GM18498 (cell line): ENCODE results near the gene GJC2.

Experiments
- ATAC-seq: cut with Tn5 transposase; IDR thresholded peaks from one replicate; pipeline ENCODE4 v1.9.1; 2021; ENCODE audit warnings: mild to moderate bottlenecking, moderate library complexity; ENCODE audit not compliant: unreplicated experiment

The GJC2 gene

GRCh38 chr1:228156515-228156881, 6.8 kb downstream of the GJC2 start:
- no peak for ATAC-seq

GRCh38 chr1:228156941-228157728, 7.4 kb downstream of the GJC2 start:
- no peak for ATAC-seq

- ATAC-seq: no peak
Observed at GRCh38 chr1:228157729-228158126, 8.0 kb downstream of the GJC2 start.

DNA sequence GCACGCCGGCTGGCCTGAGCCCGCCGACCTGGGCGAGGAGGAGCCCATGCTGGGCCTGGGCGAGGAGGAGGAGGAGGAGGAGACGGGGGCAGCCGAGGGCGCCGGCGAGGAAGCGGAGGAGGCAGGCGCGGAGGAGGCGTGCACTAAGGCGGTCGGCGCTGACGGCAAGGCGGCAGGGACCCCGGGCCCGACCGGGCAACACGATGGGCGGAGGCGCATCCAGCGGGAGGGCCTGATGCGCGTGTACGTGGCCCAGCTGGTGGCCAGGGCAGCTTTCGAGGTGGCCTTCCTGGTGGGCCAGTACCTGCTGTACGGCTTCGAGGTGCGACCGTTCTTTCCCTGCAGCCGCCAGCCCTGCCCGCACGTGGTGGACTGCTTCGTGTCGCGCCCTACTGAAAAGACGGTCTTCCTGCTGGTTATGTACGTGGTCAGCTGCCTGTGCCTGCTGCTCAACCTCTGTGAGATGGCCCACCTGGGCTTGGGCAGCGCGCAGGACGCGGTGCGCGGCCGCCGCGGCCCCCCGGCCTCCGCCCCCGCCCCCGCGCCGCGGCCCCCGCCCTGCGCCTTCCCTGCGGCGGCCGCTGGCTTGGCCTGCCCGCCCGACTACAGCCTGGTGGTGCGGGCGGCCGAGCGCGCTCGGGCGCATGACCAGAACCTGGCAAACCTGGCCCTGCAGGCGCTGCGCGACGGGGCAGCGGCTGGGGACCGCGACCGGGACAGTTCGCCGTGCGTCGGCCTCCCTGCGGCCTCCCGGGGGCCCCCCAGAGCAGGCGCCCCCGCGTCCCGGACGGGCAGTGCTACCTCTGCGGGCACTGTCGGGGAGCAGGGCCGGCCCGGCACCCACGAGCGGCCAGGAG, 8.6 kb downstream of the GJC2 start:
- no peak for ATAC-seq

GRCh38 chr1:228159008-228159665, 9.4 kb downstream of the GJC2 start:
- no peak for ATAC-seq

DNA sequence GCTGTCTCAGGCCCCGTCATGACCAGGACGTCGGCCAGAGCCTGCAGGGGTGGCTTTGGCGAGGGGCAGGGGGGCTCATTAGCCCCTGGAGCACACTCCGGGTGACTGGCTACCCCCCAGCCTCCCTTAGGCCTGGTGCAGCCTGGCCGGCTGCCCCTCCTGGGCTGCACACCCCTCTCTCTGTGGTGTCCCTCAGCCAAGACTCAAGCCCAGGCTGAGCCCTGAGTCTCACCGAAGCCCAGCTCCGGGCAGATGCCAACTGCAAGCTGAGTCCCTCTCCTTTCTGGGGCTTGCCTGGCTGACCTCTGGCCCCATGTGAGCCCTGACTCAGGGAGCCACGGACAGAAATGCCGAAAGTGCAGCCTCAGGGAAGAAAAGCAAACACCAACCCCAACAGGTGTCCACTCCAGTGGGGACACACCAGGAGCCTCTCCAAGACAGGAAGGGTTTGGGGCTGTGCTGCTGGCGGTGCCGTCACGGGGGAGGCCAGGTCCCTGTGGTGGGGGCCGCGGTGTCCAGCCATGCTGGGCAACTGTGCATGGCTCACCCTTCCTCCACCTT, 10.6 kb downstream of the GJC2 start:
- ATAC-seq: no peak

DNA sequence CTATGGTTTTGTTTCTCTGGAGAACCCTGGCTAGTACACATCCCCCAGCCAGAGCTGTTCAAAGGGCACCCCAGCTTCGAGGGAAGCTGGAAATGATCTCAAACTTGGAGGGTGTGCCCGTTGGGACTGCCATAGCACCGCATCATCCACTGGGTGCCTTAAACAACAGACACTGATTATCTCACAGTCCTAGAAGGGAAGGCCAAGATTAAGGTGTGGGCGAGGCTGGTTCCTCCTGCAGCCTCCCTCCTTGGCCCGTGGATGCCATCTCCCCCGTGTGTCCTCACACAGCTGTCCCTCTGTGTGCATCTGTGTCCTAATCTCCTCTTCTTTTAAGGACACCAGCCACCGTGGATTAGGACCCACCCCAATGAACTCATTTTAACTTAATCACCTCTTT, 11.6 kb downstream of the GJC2 start:
- ATAC-seq: no peak

DNA sequence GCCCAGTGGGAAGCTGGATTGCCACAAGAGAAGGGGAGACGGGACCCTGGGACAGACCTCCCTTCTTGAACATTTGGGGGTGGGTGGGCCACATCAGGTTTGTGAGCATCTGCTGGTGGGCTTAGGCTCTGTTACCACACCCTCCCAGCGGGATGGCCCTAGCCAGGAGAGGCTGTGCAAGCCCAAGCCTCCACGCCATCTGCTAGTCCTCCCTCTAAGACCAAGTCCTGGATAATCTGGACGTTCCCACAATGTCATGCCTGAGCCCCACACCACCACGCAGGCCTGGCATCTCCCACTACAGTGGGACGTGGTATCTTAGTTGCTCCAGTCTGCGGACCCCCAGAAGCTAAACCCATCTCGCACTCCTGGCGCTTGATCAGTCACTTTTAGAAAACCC, 12.1 kb downstream of the GJC2 start:
- no peak for ATAC-seq

DNA sequence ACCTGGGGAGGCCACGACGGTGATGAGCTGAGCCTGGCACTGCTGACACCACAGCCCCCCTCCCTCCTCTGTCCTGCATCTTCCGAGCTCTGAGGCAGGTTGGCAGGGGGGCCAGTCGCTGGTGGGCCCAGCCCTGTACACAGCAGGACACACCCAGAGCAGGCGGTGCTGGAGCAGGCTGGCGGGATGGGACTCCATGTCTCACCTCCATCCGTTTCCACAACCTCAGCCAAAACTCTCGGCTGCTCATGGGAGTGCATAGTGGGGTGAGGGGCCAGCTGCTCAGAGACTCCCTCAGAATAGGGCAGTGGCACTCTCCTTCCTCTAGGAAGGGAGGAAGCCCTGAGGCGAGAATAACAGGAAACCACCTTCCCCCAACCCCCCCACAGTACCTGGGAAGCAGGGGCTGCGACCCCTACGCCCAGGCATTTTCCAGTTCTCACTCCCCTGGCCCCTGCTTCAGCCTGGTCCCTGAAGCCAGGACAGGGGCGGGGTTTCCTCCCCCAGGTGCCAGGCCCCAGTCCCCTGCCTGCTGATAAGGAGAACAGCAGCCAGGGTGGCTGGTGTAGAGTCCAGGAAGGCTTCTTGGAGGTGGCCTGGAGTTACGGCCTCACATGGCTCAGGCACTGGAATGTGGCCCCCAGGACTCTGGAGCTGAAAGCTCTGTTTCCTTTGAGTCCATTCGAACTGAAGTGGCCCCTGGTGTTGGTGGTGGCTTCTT, 12.7 kb downstream of the GJC2 start:
- no peak for ATAC-seq

GRCh38 chr1:228163007-228163753, 13.4 kb downstream of the GJC2 start:
- no peak for ATAC-seq

DNA sequence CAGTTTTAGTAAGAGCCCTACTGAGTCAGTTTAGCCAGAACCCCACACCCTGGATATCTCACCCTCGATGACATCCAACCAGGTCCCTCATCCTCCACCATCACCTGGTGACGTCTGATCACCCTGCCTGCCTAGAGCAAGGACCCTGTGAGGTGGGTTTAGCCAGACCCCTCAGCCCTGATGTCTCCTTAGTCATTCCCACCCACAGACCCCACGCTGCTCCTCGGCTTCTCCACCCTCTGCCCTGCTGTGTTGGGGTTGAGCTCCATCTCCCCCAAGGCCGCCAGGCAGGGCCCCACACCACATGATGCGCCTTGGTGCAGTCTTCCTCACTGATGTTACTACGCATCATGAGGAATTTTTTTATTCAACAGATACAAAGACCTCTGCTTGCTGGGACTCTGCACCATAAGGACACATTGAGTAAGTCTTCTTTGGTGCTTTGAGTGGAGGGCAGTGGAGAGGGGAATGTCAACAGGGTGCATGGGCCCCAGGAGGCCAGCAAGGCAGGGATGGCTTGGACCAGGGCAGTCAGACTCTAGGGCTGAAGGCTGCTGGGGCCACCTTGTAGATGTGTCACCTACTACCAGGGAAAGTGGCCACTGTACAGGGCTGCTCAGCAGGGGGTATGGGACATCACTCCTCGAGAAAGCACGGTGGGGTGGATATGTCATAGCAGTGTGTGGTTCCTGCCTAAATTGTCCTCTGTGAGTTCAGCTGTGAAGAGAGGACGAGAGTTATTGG, 14.2 kb downstream of the GJC2 start:
- ATAC-seq: no peak

- ATAC-seq: no peak
Observed at GRCh38 chr1:228164561-228165371, 15.0 kb downstream of the GJC2 start.

DNA sequence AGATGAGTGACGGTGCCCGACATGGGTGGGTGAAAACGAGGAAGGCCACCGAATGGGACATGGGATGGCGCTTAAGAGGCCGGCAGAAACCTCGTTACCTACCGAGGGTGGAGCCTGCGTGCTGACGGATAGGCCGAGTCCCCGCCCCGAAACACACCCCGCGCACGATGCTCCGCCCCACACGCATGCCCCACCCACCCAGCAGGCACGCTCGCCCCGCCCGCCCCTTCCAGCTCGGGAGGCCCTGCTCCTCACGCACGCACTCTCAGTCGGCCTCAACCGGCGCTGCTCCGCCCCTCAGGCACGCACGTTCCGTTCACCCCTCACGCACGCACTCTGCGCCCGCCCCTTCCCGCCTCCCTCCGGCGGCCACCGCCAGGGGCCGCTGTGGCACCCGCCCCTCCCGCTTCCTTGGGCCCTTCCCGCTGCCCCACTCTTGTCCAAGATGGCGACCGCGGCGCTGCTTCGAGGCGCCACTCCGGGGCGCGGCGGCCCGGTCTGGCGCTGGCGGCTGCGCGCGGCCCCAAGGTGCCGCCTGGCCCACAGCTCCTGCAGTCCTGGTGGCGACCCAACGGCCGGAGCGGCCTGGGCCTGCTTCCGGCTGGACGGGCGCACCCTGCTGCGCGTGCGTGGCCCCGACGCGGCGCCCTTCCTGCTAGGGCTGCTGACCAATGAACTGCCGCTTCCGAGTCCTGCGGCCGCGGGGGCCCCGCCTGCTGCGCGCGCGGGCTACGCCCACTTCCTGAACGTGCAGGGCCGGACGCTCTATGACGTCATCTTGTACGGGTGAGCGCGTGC, 15.8 kb downstream of the GJC2 start, which contains the start of gene IBA57:
TSS of gene IBA57 (plus strand) at position 433 of the 798 bp plus-strand sequence. CDS start at position 446, 13 bp downstream.
- peak; percentile 84 for ATAC-seq

DNA sequence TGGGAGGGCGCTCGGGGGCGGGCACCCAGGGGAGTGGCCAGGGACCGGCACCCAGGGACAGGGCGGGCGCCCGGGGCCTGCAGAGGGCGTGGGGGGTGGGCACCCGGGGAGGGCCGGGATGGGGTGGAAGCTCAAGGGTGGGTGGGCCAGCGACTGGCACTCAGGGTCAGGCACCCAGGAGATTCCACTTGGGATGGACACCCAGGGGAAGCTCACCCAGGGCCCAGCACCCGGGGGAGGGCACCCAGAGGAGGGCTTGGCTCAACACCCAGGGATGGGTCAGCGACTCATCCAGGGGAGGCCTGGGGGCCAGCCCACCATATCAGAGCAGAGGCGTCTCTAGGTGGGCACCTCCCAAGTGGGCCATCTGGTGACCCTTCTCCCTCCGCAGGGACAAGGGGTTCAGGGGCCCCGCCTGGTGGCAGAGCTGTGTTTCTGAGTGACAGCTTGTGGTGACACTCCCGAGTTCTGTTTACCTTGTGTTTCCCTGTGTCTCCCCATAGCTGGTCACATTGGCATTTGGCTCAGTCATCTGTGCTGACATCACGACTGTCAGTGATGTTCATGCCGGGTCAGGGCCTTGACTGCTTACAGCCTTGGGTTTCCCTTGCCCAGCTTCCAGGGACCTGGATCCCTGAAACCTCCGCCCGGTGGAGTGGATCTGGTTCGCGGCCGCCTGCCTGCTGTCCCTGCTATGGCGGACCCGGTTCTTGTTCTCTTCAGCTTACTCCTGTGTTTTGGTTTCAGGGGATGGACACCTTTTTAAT, 16.6 kb downstream of the GJC2 start:
- ATAC-seq: peak; percentile 18

- ATAC-seq: no peak
Observed at GRCh38 chr1:228168563-228169270, 19.0 kb downstream of the GJC2 start.

- ATAC-seq: no peak
Observed at GRCh38 chr1:228169345-228169744, 19.6 kb downstream of the GJC2 start.
